Stomach (tissue), 9 donors: ENCODE measurements around the gene PIP5K1B. TPM values are rescaled to one million over a fixed set of nuclear protein-coding genes. Genes with fewer than 3 reads are reported as not detected.

Experiments used
- DNase-seq, 2 donors: peaks; one replicate each; pipeline versions ENCODE4 v3.0.0 to v3.0.0-alpha.2; 2013 to 2019
- H3K27ac ChIP-seq, 5 donors: fragments of 200-600 bp in 4 of 5; sonication (generic) in 4 of 5; one replicate each; pipeline ENCODE4 v1.5.1; 2013 to 2019; ENCODE audit warnings: mild to moderate bottlenecking in 1 of 5, moderate library complexity in 1 of 5
- H3K27me3 ChIP-seq, 3 donors: fragments of 200-600 bp; sonication (generic); one replicate each; pipeline ENCODE4 v1.5.1; 2017 to 2019; ENCODE audit warnings: mixed run types in 1 of 3
- H3K36me3 ChIP-seq, 4 donors: fragments of 200-600 bp; sonication (generic); 1 replicate in 3 of 4; 2 replicates in 1 of 4; pipeline ENCODE4 v1.5.1; 2016 to 2019
- H3K4me1 ChIP-seq, 4 donors: fragments of 200-600 bp; sonication (generic); one replicate each; pipeline ENCODE4 v1.5.1; 2016 to 2019
- H3K4me3 ChIP-seq, 4 donors: fragments of 200-600 bp; sonication (generic) in 3 of 4; one replicate each; pipeline ENCODE4 v1.5.1; 2016 to 2019; ENCODE audit warnings: mild to moderate bottlenecking in 1 of 4
- H3K9me3 ChIP-seq, 4 donors: fragments of 200-600 bp; sonication (generic); one replicate each; pipeline ENCODE4 v1.5.1; 2016 to 2019
- CTCF ChIP-seq, 7 experiments: fragments of 450-650 bp in 4 of 7; fragments of 200-600 bp in 3 of 7; sonication (generic) in 3 of 7; IDR thresholded peaks; one replicate each; pipeline ENCODE4 v1.5.1; 2016 to 2019; ENCODE audit warnings: antibody characterized with exemption in 7 of 7, control low read depth in 2 of 7, mild to moderate bottlenecking in 1 of 7
- EP300 ChIP-seq: sonication (generic); formaldehyde crosslinking; IDR thresholded peaks from one replicate; pipeline ENCODE4 v1.6.1; 2017; ENCODE audit warnings: antibody characterized with exemption
- POLR2A ChIP-seq, 4 donors: fragments of 450-650 bp; IDR thresholded peaks; one replicate each; pipeline ENCODE4 v1.6.1; 2016; ENCODE audit warnings: antibody characterized with exemption in 4 of 4, control low read depth in 2 of 4, mild to moderate bottlenecking in 1 of 4, moderate library complexity in 1 of 4
- POLR2AphosphoS5 ChIP-seq, 3 donors: sonication (generic); formaldehyde crosslinking; IDR thresholded peaks; one replicate each; pipeline ENCODE4 v1.6.1; 2016; ENCODE audit warnings: antibody characterized with exemption in 3 of 3
- WGBS, 5 donors: extraction: QIAGEN DNeasy Blood & Tissue Kit in 3 of 5; methylation state at CpG; one replicate each; pipeline versions ENCODE4 v1.1.5 to v1.1.7; 2013 to 2018; 5-methylcytosine and 5-hydroxymethylcytosine counted together
- intact Hi-C: fragments of 100-400 bp; cut with DNase I; formaldehyde crosslinking; loops from one replicate; pipeline ENCODE4 v1.15.1; 2023; ENCODE audit warnings: low total_unique reads
- polyA plus RNA-seq, 3 donors: library from polyadenylated mRNA; stranded (reverse); fragments of 200-250 nt; gene quantifications; one replicate each; pipeline ENCODE4 v1.2.3, GENCODE V29; 2013
- total RNA-seq, 5 donors: library from RNA; depleted of rRNA; stranded (reverse); fragments of >200 nt; gene quantifications; one replicate each; pipeline versions ENCODE4 v1.1.0 to v1.2.3, GENCODE V29; 2014 to 2016
- donor health status: healthy with polysubstance abuse.
- donor health status: Bipolar disorder and iron deficiency.
- donor health status: healthy.

PIP5K1B gene
- total and polyA plus RNA-seq, 8 donors: 2.3 to 33.8 (median 16.6) TPM

DNA sequence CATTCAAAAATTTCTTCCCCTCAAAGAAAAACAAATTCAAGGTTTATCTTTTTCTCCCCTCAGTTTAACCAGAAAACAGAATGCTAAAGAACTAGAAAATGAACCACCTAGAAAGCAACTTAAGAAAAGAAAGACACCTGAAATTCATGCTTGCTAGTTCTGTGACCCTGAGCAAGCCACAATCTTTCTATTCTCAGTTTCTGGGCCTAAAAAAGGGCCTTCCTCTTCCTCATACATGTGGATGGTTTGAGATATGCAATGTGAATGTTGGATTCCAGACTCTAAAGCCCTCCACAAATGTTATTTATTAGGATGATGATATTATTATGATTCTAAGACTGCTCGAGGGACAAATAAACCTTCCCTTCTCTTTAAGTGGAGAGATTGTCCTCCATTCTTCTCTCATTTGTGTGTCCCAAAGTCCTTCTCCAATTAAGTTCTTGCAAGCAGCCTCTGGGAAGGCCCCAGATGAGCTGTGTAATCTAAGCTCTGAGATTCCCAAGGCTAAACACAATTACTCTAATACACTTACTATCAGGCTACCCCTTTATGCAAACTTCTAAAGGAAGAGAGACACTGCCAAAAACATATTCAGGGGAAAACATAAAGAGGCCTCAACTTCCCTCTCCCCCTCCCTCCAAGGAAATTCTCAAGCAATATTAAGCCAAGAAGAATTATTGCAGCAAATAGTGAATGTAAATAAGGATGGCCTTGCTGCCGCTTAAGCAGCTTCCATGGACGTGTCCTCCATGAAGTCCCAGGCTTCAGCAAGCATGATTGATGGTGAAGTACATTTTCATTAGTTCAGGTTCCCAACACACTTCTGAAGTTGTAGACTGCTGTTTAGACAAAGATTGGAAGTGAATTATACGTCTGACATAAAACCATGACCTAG lies 228.6 kb downstream of the PIP5K1B start:
- H3K4me3 ChIP-seq: no peak overlapping the region
- H3K9me3 ChIP-seq: no peaks in the 10 kb centered on the region
- no peaks in the 10 kb centered on the region for H3K27me3 ChIP-seq
- peak in 1 of 2 donors; percentile 31 for DNase-seq
- WGBS, 5 donors: 59 to 72% (median 66%) methylated on average over 4 of the region's 4 CpGs
- intact Hi-C loops: no loop called here
- H3K36me3 ChIP-seq: peaks cover 0 to 7% (median 4%) of the 10 kb centered on the region in 4 donors
- peaks cover 0 to 3% (median 0%) of the 10 kb centered on the region in 4 donors for H3K4me1 ChIP-seq
- TF ChIP-seq POLR2A (IDR thresholded peaks at IDR 0.05) (no peak), POLR2AphosphoS5 (IDR thresholded peaks at IDR 0.05) (no peak), CTCF (IDR thresholded peaks at IDR 0.05) (no peak), EP300 (no peak)
- peak overlapping the region in 1 of 5 donors; percentile 38 for H3K27ac ChIP-seq

GRCh38 chr9:68934329-68934644 lies 229.2 kb downstream of the PIP5K1B start:
- peaks cover 0 to 7% (median 4%) of the 10 kb centered on the region in 4 donors for H3K36me3 ChIP-seq
- intact Hi-C loops: no loop called here
- peak overlapping the region in 1 of 5 donors; percentile 28 for H3K27ac ChIP-seq
- H3K4me1 ChIP-seq: peaks cover 0 to 3% (median 0%) of the 10 kb centered on the region in 4 donors
- DNase-seq: peak in 1 of 2 donors; percentile 26
- no peaks in the 10 kb centered on the region for H3K27me3 ChIP-seq
- TF ChIP-seq POLR2A (IDR thresholded peaks at IDR 0.05): no peak
- no peak for TF ChIP-seq POLR2AphosphoS5 (IDR thresholded peaks at IDR 0.05)
- TF ChIP-seq EP300: no peak
- no peak for TF ChIP-seq CTCF (IDR thresholded peaks at IDR 0.05)
- 15 to 37% (median 27%) methylated on average over 1 of the region's 1 CpG for WGBS, 5 donors
- no peak overlapping the region for H3K4me3 ChIP-seq
- no peaks in the 10 kb centered on the region for H3K9me3 ChIP-seq

DNA sequence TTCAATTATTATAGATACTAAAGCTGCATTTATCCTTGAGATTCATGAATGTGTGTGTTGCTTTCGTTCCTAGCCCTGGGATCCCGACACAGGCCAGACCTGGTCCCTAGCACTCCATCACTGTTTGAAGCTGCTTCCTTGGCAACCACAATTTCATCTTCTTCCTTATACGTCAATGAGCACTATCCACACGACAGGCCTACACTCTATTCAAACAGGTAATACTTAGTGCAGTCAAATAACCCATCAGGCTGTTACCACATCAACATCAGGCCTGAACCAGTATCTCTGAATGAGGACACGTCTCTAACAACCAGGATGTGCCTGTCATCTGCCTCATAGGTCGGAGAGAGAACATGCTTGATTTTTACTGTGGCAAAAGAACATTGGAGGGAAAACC lies 235.5 kb downstream of the PIP5K1B start:
- Histone ChIP-seq H3K27ac (no peak overlapping the region), H3K4me3 (no peak overlapping the region), H3K9me3 (no peaks in the 10 kb centered on the region), H3K27me3 (no peaks in the 10 kb centered on the region), H3K4me1 (no peaks in the 10 kb centered on the region), H3K36me3 (peaks cover 0 to 17% (median 6%) of the 10 kb centered on the region in 4 donors)
- 83 to 98% (median 90%) methylated on average over 6 of the region's 6 CpGs for WGBS, 5 donors
- no peak for TF ChIP-seq CTCF (IDR thresholded peaks at IDR 0.05)
- no peak for TF ChIP-seq EP300
- TF ChIP-seq POLR2AphosphoS5 (IDR thresholded peaks at IDR 0.05): no peak
- no peak for TF ChIP-seq POLR2A (IDR thresholded peaks at IDR 0.05)
- DNase-seq: no peak
- intact Hi-C loops: no loop called here

DNA sequence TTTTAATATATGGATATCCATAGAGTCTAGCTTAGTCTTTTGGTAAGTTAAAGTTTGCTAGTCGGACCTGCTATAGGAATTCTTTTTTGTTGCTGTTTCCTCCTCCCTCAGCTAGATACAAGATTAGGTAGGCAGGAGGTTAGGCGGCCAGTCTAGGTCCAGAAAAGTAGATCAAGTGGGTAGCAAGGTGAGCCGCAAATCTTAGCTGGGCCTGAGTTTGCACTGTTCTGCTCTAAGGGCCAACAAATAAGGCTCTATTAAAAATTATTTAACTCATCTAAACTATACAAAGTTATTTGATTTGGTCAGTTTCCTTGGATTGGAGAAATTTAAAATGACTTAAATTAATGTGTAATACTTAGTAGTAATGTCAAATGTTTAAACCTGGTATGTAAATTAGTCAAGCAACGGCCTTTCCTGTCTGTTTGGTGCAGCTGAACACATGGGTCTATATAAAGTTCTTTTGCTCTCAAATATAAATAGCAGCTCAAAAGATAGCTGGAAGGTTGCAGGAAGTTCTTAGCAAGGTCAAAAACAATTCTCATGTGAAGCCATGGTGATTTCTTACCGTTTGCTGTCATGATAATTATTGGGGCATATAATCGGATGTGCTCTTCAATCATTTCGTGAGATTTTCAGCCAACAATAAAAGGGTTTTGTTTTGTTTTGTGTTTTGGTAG lies 236.9 kb downstream of the PIP5K1B start:
- Histone ChIP-seq H3K27me3 (no peaks in the 10 kb centered on the region), H3K9me3 (no peaks in the 10 kb centered on the region), H3K36me3 (peaks cover 0 to 17% (median 6%) of the 10 kb centered on the region in 4 donors), H3K27ac (no peak overlapping the region), H3K4me3 (no peak overlapping the region), H3K4me1 (no peaks in the 10 kb centered on the region)
- WGBS, 5 donors: 81 to 91% (median 86%) methylated on average over 7 of the region's 7 CpGs
- no peak for TF ChIP-seq POLR2AphosphoS5 (IDR thresholded peaks at IDR 0.05)
- TF ChIP-seq POLR2A (IDR thresholded peaks at IDR 0.05): no peak
- no peak for TF ChIP-seq CTCF (IDR thresholded peaks at IDR 0.05)
- TF ChIP-seq EP300: no peak
- no peak for DNase-seq
- intact Hi-C loops: no loop called here
